ENCODE data around the gene LOXHD1. TPM values are rescaled to one million over a fixed set of nuclear protein-coding genes. Genes with fewer than 3 reads are reported as not detected.

The LOXHD1 gene
- not detected in 2 replicates for total RNA-seq (2014; rRNA removed; shearing (Covaris generic); ENCODE audit: low replicate concordance)

- Histone ChIP-seq H3K9me3 (no peaks in the 10 kb centered on the region), H3K36me3 (no peaks in the 10 kb centered on the region), H3K4me3 (no peak within 1 kb of the TSS), H3K27me3 (no peaks in the 10 kb centered on the region)
- no peak for DNase-seq
These were observed at the start of gene LOXHD1 for GRCh38 chr18:46657115-46657955. Gene LOXHD1 (minus strand): TSS chr18:46657220. CDS start chr18:46657033, 187 bp downstream.

- H3K27me3 ChIP-seq: no peaks in the 10 kb centered on the region
- no peak overlapping the region for H3K4me3 ChIP-seq
- DNase-seq: no peak
- H3K36me3 ChIP-seq: no peaks in the 10 kb centered on the region
- H3K9me3 ChIP-seq: no peaks in the 10 kb centered on the region
These were observed 48.5 kb upstream of the LOXHD1 start for GRCh38 chr18:46705521-46705920.

- no peak for DNase-seq
- Histone ChIP-seq H3K36me3 (no peaks in the 10 kb centered on the region), H3K27me3 (no peaks in the 10 kb centered on the region), H3K9me3 (no peaks in the 10 kb centered on the region), H3K4me3 (no peak overlapping the region)
These were observed 47.8 kb upstream of the LOXHD1 start for GRCh38 chr18:46704816-46705215.

GRCh38 chr18:46704189-46704588 lies 47.2 kb upstream of the LOXHD1 start:
- Histone ChIP-seq H3K27me3 (no peaks in the 10 kb centered on the region), H3K36me3 (no peaks in the 10 kb centered on the region), H3K9me3 (no peaks in the 10 kb centered on the region), H3K4me3 (no peak overlapping the region)
- no peak for DNase-seq

GRCh38 chr18:46702471-46702870 lies 45.5 kb upstream of the LOXHD1 start:
- no peaks in the 10 kb centered on the region for H3K36me3 ChIP-seq
- no peaks in the 10 kb centered on the region for H3K9me3 ChIP-seq
- no peak for DNase-seq
- H3K27me3 ChIP-seq: no peaks in the 10 kb centered on the region
- H3K4me3 ChIP-seq: no peak overlapping the region

- H3K9me3 ChIP-seq: no peaks in the 10 kb centered on the region
- no peaks in the 10 kb centered on the region for H3K36me3 ChIP-seq
- no peak for DNase-seq
- no peaks in the 10 kb centered on the region for H3K27me3 ChIP-seq
- no peak overlapping the region for H3K4me3 ChIP-seq
These were observed 43.2 kb upstream of the LOXHD1 start for GRCh38 chr18:46700066-46700824.

GRCh38 chr18:46696702-46697101 lies 39.7 kb upstream of the LOXHD1 start:
- no peaks in the 10 kb centered on the region for H3K27me3 ChIP-seq
- no peak for DNase-seq
- no peak overlapping the region for H3K4me3 ChIP-seq
- no peaks in the 10 kb centered on the region for H3K9me3 ChIP-seq
- no peaks in the 10 kb centered on the region for H3K36me3 ChIP-seq

- no peaks in the 10 kb centered on the region for H3K27me3 ChIP-seq
- no peaks in the 10 kb centered on the region for H3K9me3 ChIP-seq
- H3K4me3 ChIP-seq: no peak overlapping the region
- no peaks in the 10 kb centered on the region for H3K36me3 ChIP-seq
- DNase-seq: no peak
These were observed 39.2 kb upstream of the LOXHD1 start for GRCh38 chr18:46696268-46696667.

- no peak overlapping the region for H3K4me3 ChIP-seq
- no peak for DNase-seq
- no peaks in the 10 kb centered on the region for H3K36me3 ChIP-seq
- H3K9me3 ChIP-seq: no peaks in the 10 kb centered on the region
- no peaks in the 10 kb centered on the region for H3K27me3 ChIP-seq
These were observed 37.0 kb upstream of the LOXHD1 start for GRCh38 chr18:46693996-46694395.

GRCh38 chr18:46688853-46689525 lies 32.0 kb upstream of the LOXHD1 start:
- H3K4me3 ChIP-seq: no peak overlapping the region
- H3K36me3 ChIP-seq: no peaks in the 10 kb centered on the region
- no peaks in the 10 kb centered on the region for H3K27me3 ChIP-seq
- DNase-seq: no peak
- no peaks in the 10 kb centered on the region for H3K9me3 ChIP-seq

GRCh38 chr18:46686186-46686585 lies 29.2 kb upstream of the LOXHD1 start:
- no peak overlapping the region for H3K4me3 ChIP-seq
- H3K9me3 ChIP-seq: no peaks in the 10 kb centered on the region
- DNase-seq: no peak
- H3K36me3 ChIP-seq: no peaks in the 10 kb centered on the region
- H3K27me3 ChIP-seq: no peaks in the 10 kb centered on the region

GRCh38 chr18:46683252-46683651 lies 26.2 kb upstream of the LOXHD1 start:
- Histone ChIP-seq H3K27me3 (no peaks in the 10 kb centered on the region), H3K9me3 (no peaks in the 10 kb centered on the region), H3K36me3 (no peaks in the 10 kb centered on the region), H3K4me3 (no peak overlapping the region)
- no peak for DNase-seq

- no peak for DNase-seq
- H3K36me3 ChIP-seq: no peaks in the 10 kb centered on the region
- H3K9me3 ChIP-seq: no peaks in the 10 kb centered on the region
- H3K4me3 ChIP-seq: no peak overlapping the region
- H3K27me3 ChIP-seq: no peaks in the 10 kb centered on the region
These were observed 24.0 kb upstream of the LOXHD1 start for GRCh38 chr18:46680784-46681695.

- H3K9me3 ChIP-seq: no peaks in the 10 kb centered on the region
- no peak for DNase-seq
- H3K4me3 ChIP-seq: no peak overlapping the region
- no peaks in the 10 kb centered on the region for H3K27me3 ChIP-seq
- no peaks in the 10 kb centered on the region for H3K36me3 ChIP-seq
These were observed 23.0 kb upstream of the LOXHD1 start for GRCh38 chr18:46679846-46680598.

- DNase-seq: no peak
- Histone ChIP-seq H3K4me3 (no peak overlapping the region), H3K9me3 (no peaks in the 10 kb centered on the region), H3K36me3 (no peaks in the 10 kb centered on the region), H3K27me3 (no peaks in the 10 kb centered on the region)
These were observed 21.9 kb upstream of the LOXHD1 start for GRCh38 chr18:46678785-46679399.
